Esophagus muscularis mucosa (tissue), 3 donors: ENCODE data around the gene PANX3.

Source experiments
- CTCF ChIP-seq, 3 experiments: fragments of 200-600 bp in 2 of 3; fragments of 450-650 bp in 1 of 3; sonication (generic) in 2 of 3; IDR thresholded peaks; one replicate each; pipeline ENCODE4 v1.5.1; 2017 to 2019; ENCODE audit warnings: antibody characterized with exemption in 3 of 3, mild to moderate bottlenecking in 2 of 3, moderate library complexity in 1 of 3
- POLR2AphosphoS5 ChIP-seq, 2 donors: sonication (generic); formaldehyde crosslinking; IDR thresholded peaks; one replicate each; pipeline ENCODE4 v1.6.1; 2017; ENCODE audit warnings: antibody characterized with exemption in 2 of 2

GRCh38 chr11:124591430-124591829 is 19.8 kb upstream of the PANX3 start:
- TF ChIP-seq CTCF (IDR thresholded peaks at IDR 0.05) (no peak), POLR2AphosphoS5 (IDR thresholded peaks at IDR 0.05) (no peak)
